Measurements from ENCODE around the gene AGFG2.
A peak's percentile ranks its signal among the peaks of the same experiment; 100 is the strongest.

AGFG2 gene

DNA sequence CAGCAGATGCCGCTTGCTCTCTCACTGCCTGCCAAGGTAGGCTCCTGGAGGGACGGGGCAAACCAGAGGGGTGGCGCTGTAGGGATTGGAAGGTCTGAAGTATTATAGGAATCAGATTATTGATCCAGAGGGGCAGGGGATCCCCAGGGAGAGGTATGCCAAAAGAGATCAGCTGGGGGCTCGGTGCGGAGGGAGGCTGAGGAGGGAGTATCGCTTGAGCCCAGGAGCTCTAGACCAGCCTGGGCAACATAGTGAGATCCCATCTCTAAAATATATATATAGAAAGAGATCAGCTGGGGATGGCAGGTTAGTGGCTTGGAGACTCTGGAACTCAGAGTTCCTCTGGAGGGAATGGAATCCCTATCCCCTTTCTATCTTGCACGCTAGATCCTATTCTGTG is 56.2 kb downstream of the AGFG2 start:
- TF ChIP-seq, protein P1, sequence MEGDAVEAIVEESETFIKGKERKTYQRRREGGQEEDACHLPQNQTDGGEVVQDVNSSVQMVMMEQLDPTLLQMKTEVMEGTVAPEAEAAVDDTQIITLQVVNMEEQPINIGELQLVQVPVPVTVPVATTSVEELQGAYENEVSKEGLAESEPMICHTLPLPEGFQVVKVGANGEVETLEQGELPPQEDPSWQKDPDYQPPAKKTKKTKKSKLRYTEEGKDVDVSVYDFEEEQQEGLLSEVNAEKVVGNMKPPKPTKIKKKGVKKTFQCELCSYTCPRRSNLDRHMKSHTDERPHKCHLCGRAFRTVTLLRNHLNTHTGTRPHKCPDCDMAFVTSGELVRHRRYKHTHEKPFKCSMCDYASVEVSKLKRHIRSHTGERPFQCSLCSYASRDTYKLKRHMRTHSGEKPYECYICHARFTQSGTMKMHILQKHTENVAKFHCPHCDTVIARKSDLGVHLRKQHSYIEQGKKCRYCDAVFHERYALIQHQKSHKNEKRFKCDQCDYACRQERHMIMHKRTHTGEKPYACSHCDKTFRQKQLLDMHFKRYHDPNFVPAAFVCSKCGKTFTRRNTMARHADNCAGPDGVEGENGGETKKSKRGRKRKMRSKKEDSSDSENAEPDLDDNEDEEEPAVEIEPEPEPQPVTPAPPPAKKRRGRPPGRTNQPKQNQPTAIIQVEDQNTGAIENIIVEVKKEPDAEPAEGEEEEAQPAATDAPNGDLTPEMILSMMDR (IDR thresholded peaks at IDR 0.05; ENCODE audit: low read length, missing control alignments) = no peak
- no peak for DNase-seq (ENCODE audit: low read depth)
- H3K4me3 ChIP-seq (replicated peaks; ENCODE audit: low read depth, low read length) = no peak overlapping the region

- no peak overlapping the region for H3K4me3 ChIP-seq (replicated peaks; ENCODE audit: low read depth, low read length)
- TF ChIP-seq, protein P1 (IDR thresholded peaks at IDR 0.05; ENCODE audit: low read length, missing control alignments) = no peak
- DNase-seq (ENCODE audit: low read depth) = no peak
These were observed 59.4 kb downstream of the AGFG2 start for GRCh38 chr7:100598425-100598824.

DNA sequence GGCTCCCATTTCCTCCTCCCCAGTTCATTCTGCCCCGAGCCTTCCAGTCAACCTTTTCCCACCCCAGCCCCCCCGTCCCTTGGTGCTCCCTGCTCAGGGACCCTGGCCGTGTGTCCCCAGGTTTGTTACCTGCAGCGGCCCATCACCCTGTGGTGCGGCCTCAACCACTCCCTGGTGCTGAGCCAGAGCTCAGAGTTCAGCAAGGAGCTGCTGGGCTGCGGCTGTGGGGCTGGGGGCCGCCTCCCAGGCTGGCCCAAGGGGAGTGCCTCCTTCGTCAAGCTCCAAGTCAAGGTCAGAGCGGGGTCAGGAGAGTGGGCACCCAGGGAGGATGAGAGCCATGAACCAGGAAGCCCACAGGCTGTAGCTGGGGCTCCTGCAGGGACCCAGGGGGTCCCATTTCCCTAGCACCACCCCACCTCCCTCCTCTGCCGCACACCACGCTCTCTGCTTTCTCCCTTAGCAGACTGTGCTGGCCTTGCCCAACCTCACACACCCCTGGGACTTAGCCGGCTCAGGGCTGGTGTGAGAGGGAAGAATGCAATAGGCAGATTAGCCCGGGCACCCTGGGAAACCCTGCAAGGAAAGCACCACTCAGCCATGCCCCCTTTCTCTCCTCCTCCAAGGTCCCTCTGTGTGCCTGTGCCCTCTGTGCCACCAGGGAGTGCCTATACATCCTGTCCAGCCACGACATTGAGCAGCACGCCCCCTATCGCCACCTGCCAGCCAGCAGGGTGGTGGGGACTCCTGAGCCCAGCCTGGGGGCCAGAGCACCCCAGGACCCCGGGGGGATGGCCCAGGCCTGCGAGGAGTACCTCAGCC is 61.1 kb downstream of the AGFG2 start:
- DNase-seq (ENCODE audit: low read depth) = no peak
- H3K4me3 ChIP-seq (replicated peaks; ENCODE audit: low read depth, low read length) = no peak overlapping the region
- TF ChIP-seq, protein P1 (IDR thresholded peaks at IDR 0.05; ENCODE audit: low read length, missing control alignments) = no peak

GRCh38 chr7:100600730-100601038 is 61.7 kb downstream of the AGFG2 start:
- no peak for DNase-seq (ENCODE audit: low read depth)
- TF ChIP-seq, protein P1 (IDR thresholded peaks at IDR 0.05; ENCODE audit: low read length, missing control alignments) = no peak
- no peak overlapping the region for H3K4me3 ChIP-seq (replicated peaks; ENCODE audit: low read depth, low read length)

GRCh38 chr7:100602889-100603725 is 64.1 kb downstream of the AGFG2 start:
- TF ChIP-seq, protein P1 (IDR thresholded peaks at IDR 0.05; ENCODE audit: low read length, missing control alignments) = no peak
- peak overlapping the region; percentile 62 for H3K4me3 ChIP-seq (replicated peaks; ENCODE audit: low read depth, low read length)
- peak; percentile 73 for DNase-seq (ENCODE audit: low read depth)

- H3K4me3 ChIP-seq (replicated peaks; ENCODE audit: low read depth, low read length) = peak overlapping the region; percentile 62
- DNase-seq (ENCODE audit: low read depth) = peak; percentile 24
- TF ChIP-seq, protein P1 (IDR thresholded peaks at IDR 0.05; ENCODE audit: low read length, missing control alignments) = no peak
These were observed 64.7 kb downstream of the AGFG2 start for GRCh38 chr7:100603726-100604027.
